DOHH2 (cell line): Measurements from ENCODE around the gene ABCC2.
A peak's percentile ranks its signal among the peaks of the same experiment; 100 is the strongest.
"Not testable (repeated sequence)": the region's sequence is repeated elsewhere in the genome, so short reads cannot be mapped to it uniquely, and the experiment has no call there.

Experiments used
- H3F3A ChIP-seq: fragments of 200-600 bp; sonication (generic), shearing (Covaris generic); 2 replicates; pipeline ENCODE4 v1.6.0; 2016; ENCODE audit warnings: antibody characterized with exemption, mild to moderate bottlenecking; ENCODE audit not compliant: control insufficient read depth, insufficient read depth
- H3K27ac ChIP-seq: fragments of 200-600 bp; sonication (generic); 2 replicates; pipeline ENCODE4 v1.5.1; 2014; ENCODE audit warnings: low read depth, mild to moderate bottlenecking, low read length, moderate library complexity
- H3K27me3 ChIP-seq: fragments of 200-600 bp; sonication (generic); 2 replicates; pipeline ENCODE4 v1.6.1; 2014; ENCODE audit warnings: mild to moderate bottlenecking, low read length, mixed read lengths; ENCODE audit not compliant: control insufficient read depth
- H3K36me3 ChIP-seq: fragments of 200-600 bp; sonication (generic); 2 replicates; pipeline ENCODE4 v1.6.1; 2014; ENCODE audit warnings: mild to moderate bottlenecking, low read length, moderate library complexity, mixed read lengths; ENCODE audit not compliant: control insufficient read depth
- H3K4me1 ChIP-seq: fragments of 200-600 bp; sonication (generic); 2 replicates; pipeline ENCODE4 v1.6.1; 2014; ENCODE audit warnings: mild to moderate bottlenecking, low read length, mixed read lengths; ENCODE audit not compliant: control insufficient read depth
- H3K4me2 ChIP-seq: fragments of 200-600 bp; sonication (generic); 2 replicates; pipeline ENCODE4 v1.6.0; 2014; ENCODE audit warnings: mild to moderate bottlenecking, low read length, moderate library complexity
- H3K4me3 ChIP-seq: fragments of 200-600 bp; sonication (generic); 2 replicates; pipeline ENCODE4 v1.5.1; 2014; ENCODE audit warnings: mild to moderate bottlenecking, low read length, mixed read lengths
- H3K79me2 ChIP-seq: fragments of 200-600 bp; sonication (generic); 2 replicates; pipeline ENCODE4 v1.6.1; 2014; ENCODE audit warnings: mild to moderate bottlenecking, low read length, mixed read lengths; ENCODE audit not compliant: control insufficient read depth
- H3K9me2 ChIP-seq: fragments of 200-600 bp; sonication (generic); replicated peaks from 2 replicates; pipeline ENCODE4 v1.6.1; 2014; ENCODE audit warnings: mild to moderate bottlenecking, low read length, mixed read lengths; ENCODE audit not compliant: control insufficient read depth
- H3K9me3 ChIP-seq: fragments of 200-600 bp; sonication (generic); 2 replicates; pipeline ENCODE4 v1.6.1; 2014; ENCODE audit warnings: antibody characterized with exemption, low read length, mixed read lengths; ENCODE audit not compliant: control insufficient read depth, insufficient read depth
- H4K20me1 ChIP-seq: fragments of 200-600 bp; sonication (generic); 2 replicates; pipeline ENCODE4 v1.6.0; 2014; ENCODE audit warnings: low read depth, mild to moderate bottlenecking, antibody characterized with exemption, low read length, moderate library complexity; ENCODE audit not compliant: control insufficient read depth, insufficient read depth
- EZH2phosphoT487 ChIP-seq: fragments of 200-600 bp; sonication (generic); IDR thresholded peaks from 2 replicates; pipeline ENCODE4 v1.6.1; 2017; ENCODE audit warnings: borderline replicate concordance, mild to moderate bottlenecking, antibody characterized with exemption, low read length, moderate library complexity, mixed read lengths
- TF ChIP-seq, protein P1 (sequence below): fragments of 200-600 bp; sonication (generic); IDR thresholded peaks from one replicate; pipeline ENCODE4 v1.5.1; 2014; ENCODE audit warnings: antibody characterized with exemption, mild to moderate bottlenecking, low read depth, low read length; ENCODE audit not compliant: poor library complexity, severe bottlenecking

ABCC2 gene

DNA sequence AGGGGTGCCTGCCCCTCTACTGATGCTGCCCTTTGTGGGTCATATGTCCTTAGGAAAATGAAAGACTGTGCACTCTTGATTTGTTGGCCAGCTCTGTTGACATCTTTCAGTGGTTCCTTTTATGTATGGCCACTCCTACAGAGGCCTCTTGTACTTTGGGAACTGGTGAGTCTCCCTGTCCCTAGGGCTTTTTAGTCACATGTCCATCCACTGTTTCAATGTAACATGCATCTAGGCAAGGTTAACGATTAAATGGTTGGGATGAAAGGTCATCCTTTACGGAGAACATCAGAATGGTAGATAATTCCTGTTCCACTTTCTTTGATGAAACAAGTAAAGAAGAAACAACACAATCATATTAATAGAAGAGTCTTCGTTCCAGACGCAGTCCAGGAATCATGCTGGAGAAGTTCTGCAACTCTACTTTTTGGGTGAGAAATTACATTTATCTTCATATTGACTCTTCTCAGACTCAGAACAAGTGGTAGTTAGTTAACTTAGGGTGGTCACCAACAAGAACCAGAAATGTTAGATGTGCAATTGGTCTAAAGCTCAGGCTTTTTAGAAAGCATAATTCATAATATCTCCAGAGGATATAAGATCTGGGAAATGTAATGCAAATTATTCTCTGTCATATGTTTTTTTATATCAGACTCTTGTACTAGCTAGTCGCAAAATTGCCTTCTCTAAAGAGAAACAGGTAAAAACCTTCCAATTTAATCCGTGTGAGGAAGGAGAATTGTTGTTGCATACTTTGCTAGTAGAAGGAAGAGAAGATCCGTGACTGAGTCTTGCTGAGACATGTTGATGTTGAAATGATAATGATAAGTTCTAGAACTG, at the start of gene ABCC2:
Gene ABCC2, plus strand, starts transcription at position 194 of the 840 bp plus-strand sequence. Its CDS starts 205 bp downstream, at position 399.
- H3K9me2 ChIP-seq: no peaks in the 10 kb centered on the region
- H3F3A ChIP-seq: no peaks in the 10 kb centered on the region
- no peaks in the 10 kb centered on the region for H3K36me3 ChIP-seq
- no peaks in the 10 kb centered on the region for H3K9me3 ChIP-seq
- no peaks in the 10 kb centered on the region for H4K20me1 ChIP-seq
- no peak within 1 kb of the TSS for H3K4me2 ChIP-seq
- no peaks in the 10 kb centered on the region for H3K27me3 ChIP-seq
- peaks cover 21% of the 10 kb centered on the region for H3K4me1 ChIP-seq
- no peak within 1 kb of the TSS for H3K4me3 ChIP-seq
- no peak within 1 kb of the TSS for H3K27ac ChIP-seq
- no peak for TF ChIP-seq EZH2phosphoT487
- TF ChIP-seq, protein P1, sequence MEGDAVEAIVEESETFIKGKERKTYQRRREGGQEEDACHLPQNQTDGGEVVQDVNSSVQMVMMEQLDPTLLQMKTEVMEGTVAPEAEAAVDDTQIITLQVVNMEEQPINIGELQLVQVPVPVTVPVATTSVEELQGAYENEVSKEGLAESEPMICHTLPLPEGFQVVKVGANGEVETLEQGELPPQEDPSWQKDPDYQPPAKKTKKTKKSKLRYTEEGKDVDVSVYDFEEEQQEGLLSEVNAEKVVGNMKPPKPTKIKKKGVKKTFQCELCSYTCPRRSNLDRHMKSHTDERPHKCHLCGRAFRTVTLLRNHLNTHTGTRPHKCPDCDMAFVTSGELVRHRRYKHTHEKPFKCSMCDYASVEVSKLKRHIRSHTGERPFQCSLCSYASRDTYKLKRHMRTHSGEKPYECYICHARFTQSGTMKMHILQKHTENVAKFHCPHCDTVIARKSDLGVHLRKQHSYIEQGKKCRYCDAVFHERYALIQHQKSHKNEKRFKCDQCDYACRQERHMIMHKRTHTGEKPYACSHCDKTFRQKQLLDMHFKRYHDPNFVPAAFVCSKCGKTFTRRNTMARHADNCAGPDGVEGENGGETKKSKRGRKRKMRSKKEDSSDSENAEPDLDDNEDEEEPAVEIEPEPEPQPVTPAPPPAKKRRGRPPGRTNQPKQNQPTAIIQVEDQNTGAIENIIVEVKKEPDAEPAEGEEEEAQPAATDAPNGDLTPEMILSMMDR: no peak
- no peaks in the 10 kb centered on the region for H3K79me2 ChIP-seq

DNA sequence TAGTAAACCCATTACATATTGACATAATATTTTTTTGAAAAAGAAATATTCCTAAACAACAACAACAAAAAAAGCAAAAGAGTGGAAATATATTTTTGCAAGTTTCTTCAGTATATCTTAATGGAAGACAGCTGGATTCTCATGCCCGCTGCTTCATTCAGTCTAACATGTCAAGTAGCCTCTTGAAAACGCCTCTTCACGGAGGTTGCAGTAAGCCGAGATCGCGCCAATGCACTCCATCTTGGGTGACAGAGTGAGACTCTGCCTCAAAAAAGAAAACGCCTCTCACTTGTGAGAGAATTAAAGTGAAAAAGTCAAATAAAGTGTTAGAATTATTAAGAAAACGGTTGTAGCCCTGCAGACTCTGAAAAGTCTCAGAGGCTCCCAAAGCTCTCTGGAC, 49.1 kb upstream of the ABCC2 start:
- Histone ChIP-seq H3K9me3 (no peaks in the 10 kb centered on the region), H3K4me1 (peaks cover 21% of the 10 kb centered on the region), H3K27ac (no peak overlapping the region), H3K4me3 (peak overlapping the region; percentile 53), H3K36me3 (peaks cover 62% of the 10 kb centered on the region), H4K20me1 (no peaks in the 10 kb centered on the region), H3K4me2 (peak overlapping the region; percentile 86), H3K79me2 (peaks cover 70% of the 10 kb centered on the region), H3K27me3 (no peaks in the 10 kb centered on the region), H3K9me2 (no peaks in the 10 kb centered on the region), H3F3A (no peaks in the 10 kb centered on the region)
- TF ChIP-seq EZH2phosphoT487: no peak
- TF ChIP-seq, protein P1: no peak

DNA sequence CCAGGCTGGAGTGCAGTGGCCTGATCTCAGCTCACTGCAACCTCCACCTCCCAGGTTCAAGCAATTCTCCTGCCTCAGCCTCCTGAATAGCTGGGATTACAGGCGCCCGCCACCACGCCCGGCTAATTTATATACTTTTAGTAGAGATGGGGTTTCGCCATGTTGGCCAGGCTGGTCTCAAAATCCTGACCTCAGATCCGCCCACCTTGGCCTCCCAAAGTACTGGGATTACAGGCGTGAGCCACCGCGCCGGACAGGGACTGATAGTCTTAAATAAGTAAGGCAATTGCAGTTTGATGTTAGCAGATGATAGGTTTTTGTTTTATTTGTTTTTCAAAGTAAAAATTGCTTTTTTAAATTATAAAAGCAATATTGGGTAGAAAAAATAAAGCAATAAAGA, 48.3 kb upstream of the ABCC2 start:
- H3K9me3 ChIP-seq, H3K27me3 ChIP-seq, H3K9me2 ChIP-seq, H3K27ac ChIP-seq, H3F3A ChIP-seq, H3K4me3 ChIP-seq, H4K20me1 ChIP-seq: not testable (repeated sequence)
- Histone ChIP-seq H3K79me2 (peaks cover 70% of the 10 kb centered on the region), H3K4me2 (0 out of 2 replicates have a peak overlapping the region, but pooled peaks have one; percentile 86), H3K4me1 (peaks cover 22% of the 10 kb centered on the region), H3K36me3 (peaks cover 63% of the 10 kb centered on the region)

DNA sequence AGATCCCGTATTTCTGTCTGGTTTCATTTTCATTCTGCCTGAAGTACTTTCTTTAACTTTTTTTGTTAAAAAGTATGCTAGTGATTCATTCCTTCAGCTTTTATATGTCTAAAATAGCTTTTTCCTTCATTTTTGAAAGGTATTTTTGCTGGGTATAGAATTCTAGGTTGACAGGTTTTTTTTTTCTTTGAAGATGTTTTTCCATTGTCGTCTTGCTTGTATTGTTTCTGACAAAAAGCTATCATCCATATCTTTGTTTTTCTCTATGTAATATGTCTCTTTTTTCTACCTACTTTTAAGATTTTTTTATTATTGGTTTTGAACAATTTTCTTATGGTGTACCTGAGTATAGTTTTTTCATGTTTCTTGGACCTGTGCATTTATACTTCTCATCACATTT, 42.2 kb upstream of the ABCC2 start:
- H3K4me3 ChIP-seq: no peak overlapping the region
- no peaks in the 10 kb centered on the region for H4K20me1 ChIP-seq
- H3K4me1 ChIP-seq: peaks cover 4% of the 10 kb centered on the region; the same call in 1 of the 2 replicates
- H3K27ac ChIP-seq: no peak overlapping the region
- no peak for TF ChIP-seq EZH2phosphoT487
- TF ChIP-seq, protein P1: no peak
- peaks cover 92% of the 10 kb centered on the region for H3K36me3 ChIP-seq
- H3K27me3 ChIP-seq: no peaks in the 10 kb centered on the region
- peaks cover 10% of the 10 kb centered on the region; the same call in 1 of the 2 replicates for H3K9me3 ChIP-seq
- H3K9me2 ChIP-seq: no peaks in the 10 kb centered on the region
- H3K79me2 ChIP-seq: peaks cover 17% of the 10 kb centered on the region
- no peaks in the 10 kb centered on the region for H3F3A ChIP-seq
- no peak overlapping the region for H3K4me2 ChIP-seq
